Naive B cell (primary cell): ENCODE measurements around the gene PIGA. TPM values are rescaled to one million over a fixed set of nuclear protein-coding genes. Genes with fewer than 3 reads are reported as not detected.

ENCODE experiments used
- polyA plus RNA-seq, 6 donors: library from polyadenylated mRNA; unstranded; fragments of 300-500 nt; fragmentation: Illumina TruSeq; gene quantifications; one replicate each; pipeline ENCODE4 v1.2.3, GENCODE V29; 2021; ENCODE audit warnings: low read depth in 6 of 6

Gene PIGA
- polyA plus RNA-seq, 6 donors from 2014 or later = 3.4 to 12.0 (median 7.8) TPM

Other genes with a start within 250 kb of the PIGA start
- not detected for gene ASB9, start 65.4 kb downstream of the PIGA start, polyA plus RNA-seq
- gene ASB11, start 19.9 kb downstream of the PIGA start, polyA plus RNA-seq = not detected
- not detected for gene VEGFD, start 48.9 kb upstream of the PIGA start, polyA plus RNA-seq
- not detected for gene PIR, start 157.8 kb upstream of the PIGA start, polyA plus RNA-seq
- gene BMX, start 165.3 kb upstream of the PIGA start, polyA plus RNA-seq = not detected